ENCODE measurements around the gene PODN.

PODN gene

DNA sequence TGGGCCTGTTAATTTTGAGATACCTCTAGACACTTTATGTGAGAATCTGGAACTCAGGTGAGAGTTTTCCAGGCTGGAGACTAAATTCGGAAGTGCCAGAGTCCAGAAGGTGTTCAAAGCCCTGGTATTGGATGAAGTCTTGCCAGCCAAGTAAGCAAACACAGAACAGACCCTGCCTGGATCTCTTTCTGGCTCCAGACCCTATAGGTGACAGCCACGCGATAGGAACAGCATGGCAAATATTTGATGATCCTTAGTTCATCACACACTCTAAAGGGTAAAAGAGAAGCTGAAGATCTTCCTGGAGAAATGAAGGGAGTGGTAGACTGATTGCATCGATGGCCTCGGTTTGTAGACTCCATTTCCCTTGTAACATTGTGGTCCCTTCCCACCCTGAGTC lies 49.7 kb downstream of the PODN start:
- H3K27ac ChIP-seq = no peak overlapping the region

DNA sequence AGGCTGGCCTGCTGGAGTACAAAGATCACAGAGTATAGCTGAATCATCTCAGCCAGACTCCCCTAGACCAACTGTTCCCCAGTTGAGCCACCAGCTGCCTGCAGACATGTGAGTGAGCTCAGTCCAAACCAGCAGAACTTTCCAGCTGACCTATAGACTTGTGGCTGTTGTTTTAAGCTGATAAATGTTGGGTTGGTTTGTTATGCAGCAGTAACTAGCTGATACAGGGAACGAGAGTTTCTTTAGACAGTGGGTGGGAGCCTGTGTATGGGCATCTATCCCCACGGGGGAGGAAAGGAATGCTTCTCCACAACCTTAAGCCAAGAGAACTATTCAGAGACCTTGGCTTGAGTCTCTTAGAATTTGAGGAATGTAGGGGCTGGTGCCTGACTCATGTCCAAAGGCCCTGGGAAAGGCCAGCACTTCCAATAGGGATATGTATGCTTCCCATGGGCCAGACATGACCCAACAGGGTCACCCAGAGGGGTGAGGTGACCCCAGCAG lies 50.3 kb downstream of the PODN start:
- H3K9ac ChIP-seq = no peak overlapping the region
- H3K4me2 ChIP-seq = no peak overlapping the region
- H4K20me1 ChIP-seq = no peaks in the 10 kb centered on the region
- peaks cover 9% of the 10 kb centered on the region; the same call in 1 of the 2 replicates for H3K4me1 ChIP-seq
- H3K27ac ChIP-seq = no peak overlapping the region
- H3K9me3 ChIP-seq = no peaks in the 10 kb centered on the region
- TF ChIP-seq Cebpa-rat (IDR thresholded peaks at IDR 0.05) = no peak
- H3K36me3 ChIP-seq = no peaks in the 10 kb centered on the region
- H3K27me3 ChIP-seq = no peaks in the 10 kb centered on the region
- H3K4me3 ChIP-seq = no peak overlapping the region

More for the DNA sequence above, 49.7 kb downstream of the PODN start:
- no peaks in the 10 kb centered on the region for H3K36me3 ChIP-seq
- H4K20me1 ChIP-seq = no peaks in the 10 kb centered on the region
- no peak for TF ChIP-seq Cebpa-rat (IDR thresholded peaks at IDR 0.05)
- H3K9ac ChIP-seq = no peak overlapping the region
- peaks cover 9% of the 10 kb centered on the region; the same call in 1 of the 2 replicates for H3K4me1 ChIP-seq
- H3K4me3 ChIP-seq = no peak overlapping the region
- no peak overlapping the region for H3K4me2 ChIP-seq
- no peaks in the 10 kb centered on the region for H3K27me3 ChIP-seq
- H3K9me3 ChIP-seq = no peaks in the 10 kb centered on the region

DNA sequence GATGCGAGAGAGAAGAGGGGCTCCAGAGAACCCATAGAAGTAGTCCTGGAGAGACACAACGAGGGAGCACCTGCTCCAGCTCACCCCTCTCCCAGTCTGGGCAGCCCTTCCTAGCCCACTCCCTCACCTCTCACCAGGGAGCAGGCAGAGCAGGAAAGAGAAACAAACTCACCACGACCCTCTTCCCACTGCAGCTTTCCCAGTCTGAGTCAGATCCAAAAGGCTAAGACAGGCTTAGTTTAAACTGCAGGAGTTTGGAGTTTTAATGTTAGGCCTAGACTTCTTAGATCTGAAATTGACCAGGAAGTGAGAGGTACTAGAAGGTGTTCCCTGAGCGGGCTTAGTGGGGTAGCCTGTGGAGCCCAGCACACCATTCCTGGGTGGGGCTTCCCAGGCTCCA lies 50.8 kb downstream of the PODN start:
- Histone ChIP-seq H3K36me3 (no peaks in the 10 kb centered on the region), H3K4me1 (peaks cover 9% of the 10 kb centered on the region; the same call in 1 of the 2 replicates), H4K20me1 (no peaks in the 10 kb centered on the region), H3K4me2 (no peak overlapping the region), H3K27me3 (no peaks in the 10 kb centered on the region), H3K4me3 (no peak overlapping the region), H3K9ac (no peak overlapping the region), H3K9me3 (no peaks in the 10 kb centered on the region), H3K27ac (no peak overlapping the region)
- no peak for TF ChIP-seq Cebpa-rat (IDR thresholded peaks at IDR 0.05)

DNA sequence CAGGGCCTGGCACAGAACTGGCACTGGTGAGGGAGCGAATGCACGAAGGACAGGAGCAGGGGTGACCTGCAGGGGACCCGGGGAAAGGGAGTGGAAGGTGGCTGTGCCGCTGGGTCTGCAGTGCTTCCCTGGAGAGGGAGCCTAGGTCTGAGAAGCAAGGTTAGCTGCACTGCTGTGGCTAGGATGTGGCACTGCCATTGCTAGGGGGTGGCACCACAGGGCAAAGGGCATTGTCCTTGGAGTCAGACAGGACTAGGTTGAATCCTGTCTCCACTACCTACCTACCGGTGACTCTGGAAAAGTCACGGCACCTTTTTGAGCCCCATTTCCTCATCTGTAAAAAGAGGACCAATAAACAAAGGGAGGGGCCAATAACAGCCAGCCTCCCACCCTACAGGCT lies 52.1 kb downstream of the PODN start:
- H4K20me1 ChIP-seq = no peaks in the 10 kb centered on the region
- H3K9me3 ChIP-seq = no peaks in the 10 kb centered on the region
- no peak overlapping the region for H3K4me2 ChIP-seq
- H3K9ac ChIP-seq = no peak overlapping the region
- no peaks in the 10 kb centered on the region for H3K27me3 ChIP-seq
- no peak for TF ChIP-seq Cebpa-rat (IDR thresholded peaks at IDR 0.05)
- no peaks in the 10 kb centered on the region for H3K36me3 ChIP-seq
- peaks cover 9% of the 10 kb centered on the region; the same call in 1 of the 2 replicates for H3K4me1 ChIP-seq
- H3K4me3 ChIP-seq = no peak overlapping the region
- no peak overlapping the region for H3K27ac ChIP-seq

DNA sequence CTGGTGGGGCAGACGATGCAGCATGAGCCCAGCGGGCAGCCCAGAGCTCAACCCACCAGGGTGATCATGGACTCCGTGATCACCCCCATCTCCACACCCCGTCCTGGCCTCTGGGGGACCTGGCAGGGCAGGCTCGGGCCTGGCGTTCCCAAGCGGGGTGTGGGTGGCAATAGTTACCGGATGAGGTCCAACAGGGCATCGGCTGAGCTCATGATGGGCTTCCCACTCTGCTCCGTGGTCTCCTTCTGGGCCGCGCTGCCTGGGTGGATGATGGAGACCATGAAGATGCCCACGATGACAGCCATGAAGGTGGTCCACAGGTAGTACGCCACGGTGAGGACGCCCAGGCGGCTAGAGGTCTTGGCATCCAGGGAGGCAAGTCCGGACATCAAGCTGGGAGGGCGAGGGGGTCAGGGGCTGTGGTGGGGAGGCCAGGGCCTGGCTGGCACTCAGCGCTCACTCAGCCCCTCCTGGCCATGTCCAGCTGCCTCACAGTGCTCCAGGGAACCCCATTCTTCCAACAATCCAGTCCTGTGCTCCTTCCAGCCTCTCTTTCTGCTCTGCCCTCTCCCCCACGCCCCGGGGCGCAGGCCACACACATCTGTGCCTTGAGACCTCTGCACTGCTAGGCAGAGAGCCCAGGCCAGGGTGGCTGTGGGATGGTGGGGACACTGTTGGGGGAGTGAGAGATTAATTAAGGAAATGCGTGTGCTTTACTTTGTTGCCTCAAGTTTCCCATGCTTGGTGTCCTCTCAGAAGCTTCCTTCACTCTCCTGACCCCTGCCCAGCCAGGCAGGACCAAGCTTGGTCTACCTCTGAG lies 52.8 kb downstream of the PODN start:
- Histone ChIP-seq H3K27me3 (no peaks in the 10 kb centered on the region), H3K9me3 (no peaks in the 10 kb centered on the region), H3K4me3 (no peak overlapping the region), H4K20me1 (no peaks in the 10 kb centered on the region), H3K4me1 (peaks cover 9% of the 10 kb centered on the region; the same call in 1 of the 2 replicates), H3K4me2 (no peak overlapping the region), H3K27ac (no peak overlapping the region), H3K36me3 (no peaks in the 10 kb centered on the region), H3K9ac (no peak overlapping the region)
- TF ChIP-seq Cebpa-rat (IDR thresholded peaks at IDR 0.05) = no peak

GRCh38 chr1:53115403-53116306 lies 53.6 kb downstream of the PODN start:
- TF ChIP-seq Cebpa-rat (IDR thresholded peaks at IDR 0.05) = no peak
- Histone ChIP-seq H3K4me3 (no peak overlapping the region), H3K4me1 (peaks cover 6% of the 10 kb centered on the region; the same call in 1 of the 2 replicates), H3K9me3 (no peaks in the 10 kb centered on the region), H3K9ac (no peak overlapping the region), H3K27ac (no peak overlapping the region), H3K4me2 (no peak overlapping the region), H3K36me3 (no peaks in the 10 kb centered on the region), H3K27me3 (no peaks in the 10 kb centered on the region), H4K20me1 (no peaks in the 10 kb centered on the region)

DNA sequence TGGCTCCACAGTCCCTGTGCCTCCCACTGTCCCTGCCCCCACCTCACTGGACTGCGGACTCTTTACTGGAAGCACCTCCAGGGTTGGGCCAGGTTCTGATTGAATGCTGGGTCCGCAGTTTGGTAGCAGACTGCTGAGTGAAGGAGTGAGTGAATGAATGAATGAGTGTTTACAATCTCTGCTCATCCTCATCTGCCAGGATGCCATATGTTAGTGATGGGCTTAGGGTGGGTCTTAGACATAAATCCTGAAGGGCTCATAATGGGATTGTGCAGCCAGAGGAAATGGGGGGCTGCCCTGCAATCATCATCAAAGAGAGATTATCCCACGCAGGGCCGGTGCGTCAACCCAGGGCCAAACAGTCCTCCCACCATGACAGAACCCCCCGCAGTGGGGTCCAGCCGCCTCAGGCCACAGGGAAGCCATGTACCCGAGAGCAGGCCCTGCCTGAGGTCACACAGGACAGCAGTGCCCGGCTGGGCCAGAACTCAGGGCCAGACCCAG lies 54.3 kb downstream of the PODN start:
- H3K4me1 ChIP-seq = no peaks in the 10 kb centered on the region
- no peak overlapping the region for H3K27ac ChIP-seq
- H3K9me3 ChIP-seq = no peaks in the 10 kb centered on the region
- no peaks in the 10 kb centered on the region for H3K27me3 ChIP-seq
- H4K20me1 ChIP-seq = no peaks in the 10 kb centered on the region
- no peak overlapping the region for H3K4me2 ChIP-seq
- TF ChIP-seq Cebpa-rat (IDR thresholded peaks at IDR 0.05) = no peak
- H3K9ac ChIP-seq = no peak overlapping the region
- H3K4me3 ChIP-seq = no peak overlapping the region
- H3K36me3 ChIP-seq = no peaks in the 10 kb centered on the region

DNA sequence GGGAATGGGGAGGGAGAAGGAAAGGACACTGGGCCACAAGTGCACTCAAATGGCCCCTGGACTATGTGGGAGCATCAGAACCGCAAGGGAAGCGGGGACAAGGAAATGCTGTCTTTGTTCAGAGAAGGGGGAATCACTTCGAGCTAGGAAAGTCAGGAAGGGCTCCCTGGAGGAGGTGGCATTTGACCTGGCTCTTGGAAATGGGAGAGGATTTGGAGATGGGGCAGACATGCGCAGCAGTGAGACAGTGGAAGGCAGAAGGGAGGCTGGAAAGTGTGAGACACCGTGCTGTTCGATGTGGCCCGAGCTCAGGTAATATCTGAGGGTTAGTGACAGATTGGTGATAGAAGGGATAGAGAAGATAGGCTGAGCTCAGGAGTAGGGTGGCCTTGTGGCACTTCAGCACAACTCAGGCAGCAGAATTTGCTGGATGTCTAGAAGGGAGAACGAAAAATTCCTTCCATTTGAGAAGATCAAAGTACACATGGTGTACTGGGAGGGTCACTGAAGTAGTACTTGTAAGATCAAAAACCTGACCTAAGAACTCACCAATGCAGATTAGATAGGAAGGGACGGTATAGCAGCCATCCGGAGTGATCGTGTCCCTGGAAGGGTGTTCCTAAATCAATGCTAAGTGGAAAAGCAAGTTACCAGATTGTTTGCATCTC lies 55.1 kb downstream of the PODN start:
- H3K4me1 ChIP-seq = no peaks in the 10 kb centered on the region
- H3K27me3 ChIP-seq = no peaks in the 10 kb centered on the region
- no peak for TF ChIP-seq Cebpa-rat (IDR thresholded peaks at IDR 0.05)
- H3K4me3 ChIP-seq = no peak overlapping the region
- no peak overlapping the region for H3K27ac ChIP-seq
- H3K9ac ChIP-seq = no peak overlapping the region
- H3K36me3 ChIP-seq = no peaks in the 10 kb centered on the region
- H3K4me2 ChIP-seq = no peak overlapping the region
- H3K9me3 ChIP-seq = no peaks in the 10 kb centered on the region
- H4K20me1 ChIP-seq = no peaks in the 10 kb centered on the region

DNA sequence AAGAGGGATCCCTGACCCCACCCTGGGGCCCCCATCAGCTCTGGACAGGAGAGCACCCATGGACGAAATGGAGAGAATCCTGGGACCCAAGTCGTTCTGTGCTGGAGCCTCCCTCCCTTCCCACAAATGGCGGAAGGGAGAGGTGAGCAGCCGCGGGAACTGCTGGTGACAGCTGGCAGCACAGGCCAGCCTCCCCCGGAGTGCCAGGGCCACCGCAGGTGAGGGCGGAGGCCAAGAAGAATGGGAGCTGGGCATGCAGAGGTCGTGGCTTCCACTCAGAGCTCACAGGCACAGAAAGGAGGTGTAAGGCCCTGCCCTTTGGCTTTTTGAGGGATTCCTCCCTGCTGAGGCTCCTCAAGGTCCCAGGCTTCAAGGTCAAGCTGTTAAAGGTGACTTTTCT lies 55.8 kb downstream of the PODN start:
- H3K4me2 ChIP-seq = no peak overlapping the region
- no peak overlapping the region for H3K9ac ChIP-seq
- no peak overlapping the region for H3K4me3 ChIP-seq
- H3K27me3 ChIP-seq = no peaks in the 10 kb centered on the region
- no peaks in the 10 kb centered on the region for H4K20me1 ChIP-seq
- no peak overlapping the region for H3K27ac ChIP-seq
- no peaks in the 10 kb centered on the region for H3K9me3 ChIP-seq
- H3K4me1 ChIP-seq = no peaks in the 10 kb centered on the region
- H3K36me3 ChIP-seq = no peaks in the 10 kb centered on the region
- no peak for TF ChIP-seq Cebpa-rat (IDR thresholded peaks at IDR 0.05)

Measured in BLaER1 (cell line).